ENCODE data around the gene CFAP119.
A peak's percentile ranks its signal among the peaks of the same experiment; 100 is the strongest.

Gene CFAP119

GRCh38 chr16:30747799-30748633 lies 13.8 kb downstream of the CFAP119 start, which contains the start of gene PHKG2:
PHKG2 (plus strand) TSS chr16:30748425; CDS start chr16:30748821, 396 bp downstream.
- Histone ChIP-seq H3K9me3 (ENCODE audit: low read length) (no peaks in the 10 kb centered on the region), H3K27me3 (ENCODE audit: insufficient read depth, low read length) (no peaks in the 10 kb centered on the region), H3K9ac (ENCODE audit: low read length) (peak within 1 kb of the TSS; percentile 86), H3K36me3 (ENCODE audit: insufficient read depth, low read length) (peaks cover 41% of the 10 kb centered on the region), H3K9me2 (ENCODE audit: low read depth, low read length) (no peaks in the 10 kb centered on the region), H3K4me3 (ENCODE audit: low read depth, low read length, poor library complexity, severe bottlenecking) (peak within 1 kb of the TSS; percentile 90), H3K27ac (ENCODE audit: low read depth, low read length, poor library complexity, severe bottlenecking) (peak within 1 kb of the TSS; percentile 60), H2AFZ (ENCODE audit: low read length) (0 out of 2 replicates have a peak within 1 kb of the TSS, but pooled peaks have one; percentile 17), H3K4me2 (ENCODE audit: low read length) (peak within 1 kb of the TSS; percentile 72), H3K79me2 (ENCODE audit: insufficient read depth, low read length) (peaks cover 14% of the 10 kb centered on the region), H3K4me1 (ENCODE audit: insufficient read depth, low read length, severe bottlenecking) (peaks cover 17% of the 10 kb centered on the region), H3F3A (ENCODE audit: insufficient read depth, low read length) (peaks cover 4% of the 10 kb centered on the region; the same call in 1 of the 2 replicates), H4K20me1 (ENCODE audit: insufficient read depth, low read length) (no peaks in the 10 kb centered on the region)
- TF ChIP-seq, protein P1, sequence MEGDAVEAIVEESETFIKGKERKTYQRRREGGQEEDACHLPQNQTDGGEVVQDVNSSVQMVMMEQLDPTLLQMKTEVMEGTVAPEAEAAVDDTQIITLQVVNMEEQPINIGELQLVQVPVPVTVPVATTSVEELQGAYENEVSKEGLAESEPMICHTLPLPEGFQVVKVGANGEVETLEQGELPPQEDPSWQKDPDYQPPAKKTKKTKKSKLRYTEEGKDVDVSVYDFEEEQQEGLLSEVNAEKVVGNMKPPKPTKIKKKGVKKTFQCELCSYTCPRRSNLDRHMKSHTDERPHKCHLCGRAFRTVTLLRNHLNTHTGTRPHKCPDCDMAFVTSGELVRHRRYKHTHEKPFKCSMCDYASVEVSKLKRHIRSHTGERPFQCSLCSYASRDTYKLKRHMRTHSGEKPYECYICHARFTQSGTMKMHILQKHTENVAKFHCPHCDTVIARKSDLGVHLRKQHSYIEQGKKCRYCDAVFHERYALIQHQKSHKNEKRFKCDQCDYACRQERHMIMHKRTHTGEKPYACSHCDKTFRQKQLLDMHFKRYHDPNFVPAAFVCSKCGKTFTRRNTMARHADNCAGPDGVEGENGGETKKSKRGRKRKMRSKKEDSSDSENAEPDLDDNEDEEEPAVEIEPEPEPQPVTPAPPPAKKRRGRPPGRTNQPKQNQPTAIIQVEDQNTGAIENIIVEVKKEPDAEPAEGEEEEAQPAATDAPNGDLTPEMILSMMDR (IDR thresholded peaks at IDR 0.05; ENCODE audit: low read length) = no peak
- TF ChIP-seq EZH2 (IDR thresholded peaks at IDR 0.05; ENCODE audit: borderline replicate concordance, low read length) = no peak

- Histone ChIP-seq H3K4me3 (ENCODE audit: low read depth, low read length, poor library complexity, severe bottlenecking) (peak overlapping the region; percentile 90), H3K36me3 (ENCODE audit: insufficient read depth, low read length) (peaks cover 36% of the 10 kb centered on the region), H3K27ac (ENCODE audit: low read depth, low read length, poor library complexity, severe bottlenecking) (peak overlapping the region; percentile 60), H3K4me1 (ENCODE audit: insufficient read depth, low read length, severe bottlenecking) (peaks cover 17% of the 10 kb centered on the region), H3K27me3 (ENCODE audit: insufficient read depth, low read length) (no peaks in the 10 kb centered on the region), H3F3A (ENCODE audit: insufficient read depth, low read length) (peaks cover 4% of the 10 kb centered on the region; the same call in 1 of the 2 replicates), H3K9me2 (ENCODE audit: low read depth, low read length) (no peaks in the 10 kb centered on the region), H2AFZ (ENCODE audit: low read length) (0 out of 2 replicates have a peak overlapping the region, but pooled peaks have one; percentile 17), H3K9me3 (ENCODE audit: low read length) (no peaks in the 10 kb centered on the region), H3K4me2 (ENCODE audit: low read length) (peak overlapping the region; percentile 72), H4K20me1 (ENCODE audit: insufficient read depth, low read length) (no peaks in the 10 kb centered on the region), H3K9ac (ENCODE audit: low read length) (peak overlapping the region; percentile 65), H3K79me2 (ENCODE audit: insufficient read depth, low read length) (peaks cover 14% of the 10 kb centered on the region)
- TF ChIP-seq, protein P1 (IDR thresholded peaks at IDR 0.05; ENCODE audit: low read length) = no peak
- no peak for TF ChIP-seq EZH2 (IDR thresholded peaks at IDR 0.05; ENCODE audit: borderline replicate concordance, low read length)
Observed at GRCh38 chr16:30747331-30747730, 14.5 kb downstream of the CFAP119 start.

- no peak overlapping the region for H3K4me3 ChIP-seq (ENCODE audit: low read depth, low read length, poor library complexity, severe bottlenecking)
- peaks cover 4% of the 10 kb centered on the region; the same call in 1 of the 2 replicates for H3F3A ChIP-seq (ENCODE audit: insufficient read depth, low read length)
- H3K27me3 ChIP-seq (ENCODE audit: insufficient read depth, low read length) = no peaks in the 10 kb centered on the region
- TF ChIP-seq EZH2 (IDR thresholded peaks at IDR 0.05; ENCODE audit: borderline replicate concordance, low read length) = no peak
- TF ChIP-seq, protein P1 (IDR thresholded peaks at IDR 0.05; ENCODE audit: low read length) = no peak
- H4K20me1 ChIP-seq (ENCODE audit: insufficient read depth, low read length) = no peaks in the 10 kb centered on the region
- H3K9me3 ChIP-seq (ENCODE audit: low read length) = no peaks in the 10 kb centered on the region
- no peaks in the 10 kb centered on the region for H3K9me2 ChIP-seq (ENCODE audit: low read depth, low read length)
- peaks cover 40% of the 10 kb centered on the region for H3K36me3 ChIP-seq (ENCODE audit: insufficient read depth, low read length)
- no peak overlapping the region for H3K4me2 ChIP-seq (ENCODE audit: low read length)
- H2AFZ ChIP-seq (ENCODE audit: low read length) = no peak overlapping the region
- peaks cover 14% of the 10 kb centered on the region for H3K79me2 ChIP-seq (ENCODE audit: insufficient read depth, low read length)
- H3K9ac ChIP-seq (ENCODE audit: low read length) = no peak overlapping the region
- H3K27ac ChIP-seq (ENCODE audit: low read depth, low read length, poor library complexity, severe bottlenecking) = no peak overlapping the region
- H3K4me1 ChIP-seq (ENCODE audit: insufficient read depth, low read length, severe bottlenecking) = peaks cover 17% of the 10 kb centered on the region
Observed at GRCh38 chr16:30746638-30747175, 15.2 kb downstream of the CFAP119 start.

Data from OCI-LY1 (cell line).